Measurements from ENCODE around the gene BNC2.

The BNC2 gene

GRCh38 chr9:16364347-16364746 is 506.1 kb downstream of the BNC2 start:
- DNase-seq (ENCODE audit: low spot score) = no peak

GRCh38 chr9:16363916-16364315 is 506.6 kb downstream of the BNC2 start:
- no peak for DNase-seq (ENCODE audit: low spot score)

GRCh38 chr9:16363073-16363781 is 507.2 kb downstream of the BNC2 start:
- no peak for DNase-seq (ENCODE audit: low spot score)

- DNase-seq (ENCODE audit: low spot score) = no peak
These were observed 508.5 kb downstream of the BNC2 start for GRCh38 chr9:16361939-16362338.

- DNase-seq (ENCODE audit: low spot score) = no peak
These were observed 509.4 kb downstream of the BNC2 start for GRCh38 chr9:16361118-16361517.

- no peak for DNase-seq (ENCODE audit: low spot score)
These were observed 510.2 kb downstream of the BNC2 start for GRCh38 chr9:16360247-16360646.
